ENCODE measurements around the gene EFNA4.

Gene EFNA4, protein sequence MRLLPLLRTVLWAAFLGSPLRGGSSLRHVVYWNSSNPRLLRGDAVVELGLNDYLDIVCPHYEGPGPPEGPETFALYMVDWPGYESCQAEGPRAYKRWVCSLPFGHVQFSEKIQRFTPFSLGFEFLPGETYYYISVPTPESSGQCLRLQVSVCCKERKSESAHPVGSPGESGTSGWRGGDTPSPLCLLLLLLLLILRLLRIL

DNA sequence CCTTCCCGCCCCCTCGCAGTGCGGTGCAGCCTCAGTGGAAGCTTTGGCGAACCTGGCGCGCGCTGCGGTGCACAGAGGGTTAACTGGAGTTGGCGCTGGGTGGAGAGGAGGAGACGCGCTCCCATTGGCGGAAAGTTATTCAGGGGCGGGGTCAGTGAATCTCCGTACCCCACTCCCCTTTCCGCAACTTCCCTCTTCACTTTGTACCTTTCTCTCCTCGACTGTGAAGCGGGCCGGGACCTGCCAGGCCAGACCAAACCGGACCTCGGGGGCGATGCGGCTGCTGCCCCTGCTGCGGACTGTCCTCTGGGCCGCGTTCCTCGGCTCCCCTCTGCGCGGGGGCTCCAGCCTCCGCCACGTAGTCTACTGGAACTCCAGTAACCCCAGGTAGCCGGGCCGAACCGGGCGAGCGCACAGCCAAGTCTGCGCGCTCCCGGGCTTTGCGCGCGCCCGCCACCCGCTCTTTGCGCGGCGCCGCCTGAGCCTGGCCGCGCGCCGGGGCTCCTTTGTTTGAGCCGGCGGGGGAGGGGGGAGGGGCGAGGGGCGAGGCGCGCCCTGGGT lies at the start of gene EFNA4:
TSS of gene EFNA4 (plus strand) at position 191 of the 561 bp plus-strand sequence. CDS start at position 275, 84 bp downstream.
- no peak for DNase-seq

DNA sequence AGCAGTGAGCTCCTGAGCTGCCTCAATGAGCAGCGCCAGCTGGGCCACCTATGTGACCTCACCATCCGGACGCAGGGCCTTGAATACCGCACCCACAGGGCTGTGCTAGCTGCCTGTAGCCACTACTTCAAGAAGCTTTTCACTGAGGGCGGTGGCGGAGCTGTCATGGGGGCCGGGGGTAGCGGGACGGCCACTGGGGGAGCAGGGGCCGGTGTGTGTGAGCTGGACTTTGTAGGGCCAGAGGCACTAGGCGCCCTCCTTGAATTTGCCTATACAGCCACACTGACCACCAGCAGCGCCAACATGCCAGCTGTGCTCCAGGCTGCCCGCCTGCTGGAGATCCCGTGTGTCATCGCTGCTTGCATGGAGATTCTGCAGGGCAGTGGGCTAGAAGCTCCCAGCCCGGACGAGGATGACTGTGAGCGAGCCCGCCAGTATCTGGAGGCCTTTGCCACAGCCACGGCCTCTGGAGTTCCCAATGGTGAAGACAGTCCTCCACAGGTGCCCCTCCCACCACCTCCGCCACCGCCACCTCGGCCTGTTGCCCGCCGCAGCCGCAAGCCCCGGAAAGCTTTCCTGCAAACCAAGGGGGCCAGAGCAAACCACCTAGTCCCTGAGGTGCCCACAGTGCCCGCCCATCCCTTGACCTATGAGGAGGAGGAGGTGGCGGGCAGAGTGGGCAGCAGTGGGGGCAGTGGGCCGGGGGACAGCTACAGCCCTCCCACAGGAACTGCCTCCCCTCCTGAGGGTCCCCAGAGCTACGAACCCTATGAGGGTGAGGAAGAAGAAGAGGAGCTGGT lies 48.6 kb upstream of the EFNA4 start:
- no peak for DNase-seq

DNA sequence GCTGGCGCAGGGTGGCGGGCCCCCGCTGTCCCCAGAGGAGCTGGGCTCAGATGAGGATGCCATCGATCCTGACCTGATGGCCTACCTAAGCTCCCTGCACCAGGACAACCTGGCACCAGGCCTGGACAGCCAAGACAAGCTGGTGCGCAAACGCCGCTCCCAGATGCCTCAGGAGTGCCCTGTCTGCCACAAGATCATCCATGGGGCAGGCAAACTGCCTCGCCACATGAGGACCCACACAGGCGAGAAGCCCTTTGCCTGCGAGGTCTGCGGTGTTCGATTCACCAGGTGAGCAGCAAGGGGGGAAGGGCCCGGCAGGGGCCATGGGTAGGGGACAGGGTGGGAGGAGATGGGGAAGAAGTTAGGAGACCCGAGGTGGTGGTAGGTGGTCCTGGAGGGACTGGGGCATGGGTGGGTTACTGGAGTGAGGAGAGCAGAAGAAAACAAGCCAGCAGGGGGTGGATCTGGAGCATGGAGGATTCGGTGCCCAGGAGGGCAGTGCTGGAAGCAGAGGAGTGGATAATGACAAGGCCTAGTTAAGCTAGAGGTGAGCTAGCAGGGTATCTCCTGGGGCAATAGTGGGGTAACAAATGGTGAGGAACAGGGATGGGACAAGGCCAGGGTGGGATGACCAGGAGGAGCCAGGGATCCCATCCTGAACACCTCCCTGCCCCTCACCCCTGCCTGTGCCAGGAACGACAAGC lies 47.9 kb upstream of the EFNA4 start:
- DNase-seq = no peak

DNA sequence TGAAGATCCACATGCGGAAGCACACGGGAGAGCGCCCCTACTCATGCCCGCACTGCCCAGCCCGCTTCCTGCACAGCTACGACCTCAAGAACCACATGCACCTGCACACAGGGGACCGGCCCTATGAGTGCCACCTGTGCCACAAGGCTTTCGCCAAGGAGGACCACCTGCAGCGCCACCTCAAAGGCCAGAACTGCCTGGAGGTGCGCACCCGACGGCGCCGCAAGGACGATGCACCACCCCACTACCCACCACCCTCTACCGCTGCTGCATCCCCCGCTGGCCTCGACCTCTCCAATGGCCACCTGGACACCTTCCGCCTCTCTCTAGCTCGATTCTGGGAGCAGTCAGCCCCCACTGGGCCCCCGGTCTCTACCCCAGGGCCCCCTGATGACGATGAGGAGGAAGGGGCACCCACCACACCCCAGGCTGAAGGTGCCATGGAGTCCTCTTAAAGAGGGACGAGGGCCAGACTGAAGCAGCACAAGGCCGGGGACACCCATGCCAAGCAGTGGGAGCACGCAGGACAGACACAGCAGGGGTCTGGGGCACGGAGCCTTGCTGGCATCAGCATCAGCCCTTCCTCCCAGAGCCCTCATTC lies 47.2 kb upstream of the EFNA4 start:
- DNase-seq = no peak

DNA sequence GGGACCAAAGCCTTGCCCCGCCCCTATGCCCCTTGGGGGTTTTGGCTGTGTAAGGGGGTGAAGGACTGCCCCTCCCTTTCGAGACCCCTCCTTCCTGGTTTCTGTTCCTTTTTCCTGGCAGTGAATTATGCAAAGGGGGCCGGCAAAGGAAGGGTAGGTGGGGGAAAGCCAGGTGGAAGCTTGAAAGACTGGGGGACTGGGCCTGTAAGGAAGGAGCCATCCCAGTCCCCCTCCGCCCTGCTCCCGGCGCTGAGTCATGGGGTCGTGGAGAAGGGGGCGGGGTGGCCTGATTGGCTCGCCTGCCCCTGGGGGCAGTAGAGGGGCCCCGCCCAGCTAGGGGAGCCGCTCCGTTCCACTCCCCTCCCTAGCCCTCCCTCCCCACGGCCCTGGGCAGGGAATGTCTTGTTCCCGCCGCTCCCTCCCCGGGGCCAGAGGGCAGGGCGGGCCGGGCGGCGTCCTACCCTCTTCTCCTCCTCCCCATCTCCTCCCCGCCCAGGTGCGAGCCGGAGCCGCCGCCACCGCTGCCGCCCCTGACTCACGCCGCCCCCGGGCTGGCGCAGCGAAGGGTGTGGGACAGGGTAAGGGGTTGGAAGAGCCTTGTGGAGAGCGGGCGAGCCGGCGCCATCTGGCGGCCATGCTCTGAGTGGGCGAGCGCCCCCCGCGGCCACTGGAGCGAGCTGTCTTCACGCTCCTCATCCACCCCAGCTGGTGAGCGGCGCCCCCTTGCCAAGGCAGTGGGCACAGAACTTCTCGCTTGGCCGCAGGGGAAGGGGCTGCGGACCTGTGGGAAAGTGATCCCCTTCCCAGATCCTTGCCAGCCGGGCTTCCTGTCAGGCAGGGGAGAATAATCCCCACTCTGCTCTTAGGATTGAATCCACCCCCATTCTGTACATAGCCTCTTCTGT lies 46.2 kb upstream of the EFNA4 start:
- no peak for DNase-seq

DNA sequence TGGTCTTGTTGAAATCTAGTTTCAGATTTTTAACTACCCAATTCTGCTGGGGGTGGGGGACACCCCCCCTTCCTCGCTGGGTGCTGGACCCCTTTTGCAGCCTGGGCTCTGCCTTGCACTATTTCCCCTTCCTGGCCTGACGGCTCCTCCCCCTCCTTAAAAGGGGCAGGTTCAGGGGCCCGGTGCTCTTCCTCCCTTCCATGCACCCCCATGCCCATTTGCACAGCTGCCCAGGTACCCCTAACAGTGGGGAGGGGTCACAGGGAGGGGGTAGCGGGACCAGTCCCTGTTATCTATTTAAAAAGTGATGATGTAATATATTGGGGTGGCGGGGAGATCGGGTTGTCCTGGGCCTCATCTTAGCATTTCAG lies 45.6 kb upstream of the EFNA4 start:
- no peak for DNase-seq

DNA sequence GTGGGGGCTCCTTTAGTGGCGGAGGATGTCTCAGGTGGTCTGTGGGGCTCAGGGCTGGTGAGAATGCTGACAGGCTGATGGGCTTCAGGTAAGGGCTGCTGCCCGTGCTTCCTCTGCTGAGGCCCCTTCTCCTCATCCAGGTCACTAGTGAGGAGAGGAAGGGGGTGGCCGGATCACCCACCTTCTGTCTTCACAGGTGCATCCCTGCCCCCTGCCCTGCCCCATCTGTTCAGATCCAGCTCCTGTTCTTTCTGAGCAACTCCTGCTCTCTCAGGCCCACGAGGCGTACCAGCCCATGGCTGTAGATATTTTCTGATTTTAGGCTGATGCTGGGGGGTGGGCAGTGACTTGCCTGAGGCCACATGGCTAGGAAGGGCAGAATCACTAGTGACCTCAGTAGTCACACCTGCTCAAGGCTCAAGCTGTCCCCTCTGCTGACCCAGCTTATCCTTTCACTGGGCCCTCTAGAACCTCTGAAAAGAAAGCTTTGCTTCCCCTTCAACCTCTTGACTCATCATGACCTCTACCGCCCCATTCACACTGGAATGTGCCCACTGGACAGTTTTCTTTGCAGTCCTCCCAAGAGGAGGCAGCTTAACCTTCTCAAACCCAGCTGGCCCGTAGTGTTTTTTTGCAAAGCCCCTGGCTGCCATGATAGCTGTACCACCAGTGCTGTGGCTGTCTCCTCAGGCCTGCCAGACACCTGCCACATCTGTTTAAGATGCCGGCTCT lies 44.8 kb upstream of the EFNA4 start:
- DNase-seq = no peak

DNA sequence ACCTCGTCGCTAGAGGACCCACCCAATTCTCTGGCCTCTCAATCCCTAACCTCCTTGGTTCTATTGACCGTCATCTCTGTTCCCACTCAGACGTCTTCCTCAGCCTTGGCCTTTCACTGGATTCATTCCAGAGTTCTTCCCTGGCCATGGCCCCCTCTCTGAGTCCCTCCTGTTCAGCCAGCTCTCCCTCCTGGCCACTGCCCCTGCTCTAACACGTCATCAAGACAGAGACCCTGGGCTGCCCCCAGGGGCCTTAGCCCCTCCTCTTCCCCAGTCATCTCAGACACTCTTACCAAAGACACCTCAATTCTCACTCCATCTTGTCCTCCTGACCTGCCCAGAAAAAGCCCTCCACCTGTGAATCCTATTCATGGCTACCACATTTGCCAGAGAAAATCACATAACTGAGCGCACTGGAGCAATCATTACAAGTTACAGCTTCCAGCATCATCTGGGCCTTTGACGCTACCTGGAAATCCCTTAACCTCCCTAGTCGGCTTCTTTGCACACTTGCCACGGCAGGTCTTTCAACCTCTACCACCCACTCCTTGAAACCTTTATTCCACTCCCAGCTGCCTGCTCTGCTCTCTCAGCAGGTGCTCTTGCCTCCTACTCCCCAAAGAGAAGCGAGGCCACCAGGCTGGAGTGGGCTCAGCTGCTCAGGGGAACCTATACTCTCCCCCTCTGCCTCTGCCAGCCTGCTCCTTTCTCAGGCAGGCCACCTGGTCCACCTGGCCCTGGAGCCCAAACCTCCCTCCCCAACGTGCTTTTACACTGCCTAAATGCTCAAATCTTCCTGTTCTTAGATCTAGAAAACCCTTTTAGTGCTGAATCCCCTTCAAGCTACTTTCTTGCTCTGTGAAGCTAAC lies 43.9 kb upstream of the EFNA4 start:
- no peak for DNase-seq

DNA sequence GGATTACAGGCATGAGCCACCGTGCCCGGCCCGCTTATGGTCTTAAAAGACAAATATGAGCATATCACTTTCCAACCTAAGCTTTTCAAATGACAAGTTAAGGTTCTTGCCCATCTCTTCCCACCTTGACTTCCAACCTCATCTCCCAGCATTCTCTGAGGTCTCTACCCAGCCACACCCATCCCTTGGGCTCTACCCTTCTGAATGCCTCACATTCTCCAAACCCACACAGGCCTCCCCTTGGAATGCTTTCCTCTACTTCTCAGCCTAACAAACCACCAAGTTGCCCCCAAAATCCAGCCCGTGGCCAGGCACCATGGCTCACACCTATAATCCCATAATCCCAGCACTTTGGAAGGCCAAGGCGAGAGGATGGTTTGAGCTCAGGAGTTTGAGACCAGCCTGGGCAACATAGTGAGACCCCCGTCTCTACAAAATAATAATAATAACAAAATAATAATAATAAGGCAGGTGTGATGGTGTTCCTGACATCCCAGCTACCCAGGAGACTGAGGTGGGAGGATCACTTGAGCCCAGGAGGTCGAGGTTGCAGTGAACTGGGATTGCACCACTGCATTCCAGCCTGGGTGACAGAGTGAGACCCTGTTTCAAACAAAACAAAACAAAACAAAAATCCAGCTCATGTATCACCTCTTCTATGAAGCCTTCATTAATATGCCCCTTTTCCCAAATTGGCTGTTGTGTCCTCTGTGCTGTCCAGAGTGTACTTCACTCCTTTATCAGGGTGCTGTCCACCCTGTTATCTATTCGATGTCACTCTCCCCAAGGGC lies 41.2 kb upstream of the EFNA4 start:
- DNase-seq = no peak

DNA sequence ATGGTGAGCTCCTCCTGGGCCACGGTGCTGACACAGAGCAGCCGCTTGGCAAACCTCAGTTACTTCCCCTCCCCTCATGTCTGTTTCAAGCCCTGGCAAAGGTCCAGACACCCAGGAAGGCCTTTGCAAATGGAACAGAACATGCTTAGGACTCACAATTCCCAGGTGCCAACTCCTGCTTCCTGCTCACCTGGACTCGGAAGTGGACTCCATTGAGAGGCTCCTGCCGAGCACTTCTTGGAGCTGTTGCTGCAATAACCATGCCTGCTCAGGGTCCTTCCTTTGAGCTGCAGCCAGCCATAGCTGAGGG lies 40.7 kb upstream of the EFNA4 start:
- DNase-seq = no peak

DNA sequence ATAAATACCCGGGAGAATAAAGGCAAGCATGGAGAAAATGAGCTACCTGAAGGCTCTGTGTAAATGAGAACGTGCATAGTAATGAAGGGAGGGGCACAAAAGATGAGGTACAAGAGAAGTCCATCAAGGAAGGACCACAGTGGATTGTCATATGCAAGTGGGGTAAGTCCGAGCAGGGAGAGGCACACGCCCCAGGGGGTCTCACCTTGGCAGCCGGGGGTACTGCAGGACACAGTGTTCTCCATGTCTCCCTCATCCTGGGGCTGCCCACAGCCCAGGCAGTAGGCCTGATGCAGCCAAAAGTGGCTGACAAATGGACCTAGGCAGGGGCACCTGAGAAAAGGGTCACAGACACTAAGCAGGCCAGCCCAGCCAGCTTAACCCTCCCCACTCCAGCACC lies 39.9 kb upstream of the EFNA4 start:
- no peak for DNase-seq

DNA sequence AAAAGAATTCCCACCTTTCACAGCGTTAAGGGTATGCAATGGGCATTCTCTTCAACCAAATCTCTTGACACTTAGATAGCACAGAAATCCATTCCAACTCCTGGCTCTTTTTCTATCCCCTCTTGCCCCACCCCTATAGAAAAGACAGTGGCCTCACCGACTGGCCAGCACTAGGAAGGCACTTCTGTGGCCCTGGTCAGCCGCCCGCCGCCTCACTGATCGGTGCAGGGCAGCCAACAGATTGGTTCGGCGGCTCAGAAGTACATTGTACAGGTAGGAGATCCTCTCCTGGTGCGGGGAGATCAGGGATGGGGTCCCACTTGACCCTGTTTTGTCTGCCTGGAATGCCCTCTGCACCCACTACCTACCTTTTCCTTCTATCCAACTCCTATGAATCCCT lies 39.2 kb upstream of the EFNA4 start:
- no peak for DNase-seq

DNA sequence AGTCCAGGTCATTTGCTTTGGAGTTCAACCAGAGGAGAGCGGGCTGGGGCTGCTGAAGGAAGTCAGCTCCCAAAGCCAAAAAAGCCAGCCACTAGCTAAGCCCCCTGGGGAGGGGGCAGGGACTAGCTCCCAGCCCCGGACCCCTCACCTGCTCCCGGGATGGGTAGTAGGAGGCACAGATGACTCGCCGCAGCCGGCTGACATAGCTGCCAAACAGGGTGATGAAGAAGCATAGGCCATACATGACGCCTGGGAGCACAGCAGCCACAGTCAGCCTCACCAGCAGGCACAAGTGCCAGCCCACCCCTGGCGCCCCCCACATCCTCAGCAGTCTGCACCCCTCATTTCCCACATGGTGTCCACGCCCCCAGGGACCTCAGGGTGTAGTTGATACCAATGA lies 37.4 kb upstream of the EFNA4 start:
- DNase-seq = no peak

DNA sequence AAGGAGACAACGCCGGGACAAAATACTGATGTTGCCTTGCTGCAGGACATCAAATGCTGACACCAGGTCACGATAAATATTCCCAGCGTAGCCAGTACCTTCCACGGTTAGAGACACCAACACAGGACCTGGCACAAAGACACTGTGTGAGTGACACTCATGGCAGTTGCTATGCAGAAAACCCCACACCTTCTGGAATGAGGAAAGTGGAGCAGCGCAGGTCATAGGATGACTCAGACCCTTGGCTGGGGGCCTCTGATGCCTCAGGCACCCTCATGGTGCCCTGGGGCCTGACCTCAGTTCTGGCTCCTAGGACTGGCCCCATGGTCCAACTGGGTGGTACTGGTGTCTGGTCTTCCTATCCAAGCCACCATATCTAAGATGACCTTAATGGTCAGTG lies 37.0 kb upstream of the EFNA4 start:
- DNase-seq = no peak

DNA sequence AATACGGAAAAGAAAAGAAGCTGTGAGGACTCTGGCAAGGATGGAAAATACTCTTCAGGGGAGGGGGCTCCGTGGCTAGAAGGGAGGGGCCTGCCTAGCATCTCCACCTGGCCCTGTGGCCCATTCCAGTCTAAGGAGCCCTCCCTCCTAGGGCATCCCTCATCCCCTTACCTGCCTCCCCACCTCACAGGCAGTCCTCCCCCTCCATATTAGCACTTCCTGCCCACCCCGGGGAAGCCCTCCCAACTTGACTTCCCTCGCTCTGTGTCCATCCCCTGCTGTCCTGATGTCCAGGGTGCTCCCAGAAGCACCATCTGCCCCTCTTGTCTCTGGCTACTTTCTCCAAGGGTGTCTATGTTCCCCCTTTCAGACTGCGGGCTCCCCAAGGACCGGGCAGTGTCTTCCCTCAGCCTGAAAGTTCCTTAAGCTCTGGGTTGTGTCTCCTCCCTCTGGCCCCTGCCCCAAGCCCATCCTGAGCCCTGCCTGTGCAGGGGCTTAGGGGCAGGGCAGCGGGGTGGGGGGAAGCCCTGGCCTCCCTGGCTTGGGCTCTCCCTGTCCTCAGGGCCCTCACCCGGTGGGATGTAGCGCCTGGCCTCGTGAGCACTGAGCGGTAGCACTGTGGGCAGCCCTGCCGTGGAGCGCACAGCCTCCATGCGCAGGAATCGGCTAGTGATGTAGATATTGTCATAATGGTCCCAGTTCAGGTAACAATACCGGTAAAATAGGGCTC lies 33.9 kb upstream of the EFNA4 start:
- no peak for DNase-seq

DNA sequence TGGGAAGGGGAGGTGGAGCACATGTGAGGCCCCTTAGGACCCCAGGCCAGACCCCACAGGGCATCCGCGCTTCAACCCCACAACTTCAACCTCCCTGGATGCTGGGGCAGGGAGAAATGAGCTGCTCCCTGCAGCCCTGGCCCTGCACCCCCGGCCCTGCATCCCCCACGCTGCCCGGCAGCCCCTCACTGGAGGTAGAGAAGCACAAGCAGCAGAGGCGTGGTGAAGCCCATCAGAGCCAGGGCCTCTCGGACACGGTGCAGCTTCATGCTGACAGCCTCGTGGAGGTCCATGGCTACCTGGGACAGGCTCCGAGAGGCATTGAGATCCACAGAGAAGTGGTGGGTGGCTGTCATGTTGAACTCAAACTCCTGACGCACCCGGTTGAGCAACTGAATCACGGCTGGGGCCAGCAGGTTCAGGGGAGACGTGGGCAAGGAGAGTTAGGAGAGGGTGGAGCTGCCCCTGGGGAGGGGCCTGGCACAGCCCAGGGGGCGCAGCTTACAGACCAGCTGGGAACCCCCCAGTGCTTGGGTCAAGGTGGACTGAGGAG lies 33.2 kb upstream of the EFNA4 start:
- DNase-seq = no peak

DNA sequence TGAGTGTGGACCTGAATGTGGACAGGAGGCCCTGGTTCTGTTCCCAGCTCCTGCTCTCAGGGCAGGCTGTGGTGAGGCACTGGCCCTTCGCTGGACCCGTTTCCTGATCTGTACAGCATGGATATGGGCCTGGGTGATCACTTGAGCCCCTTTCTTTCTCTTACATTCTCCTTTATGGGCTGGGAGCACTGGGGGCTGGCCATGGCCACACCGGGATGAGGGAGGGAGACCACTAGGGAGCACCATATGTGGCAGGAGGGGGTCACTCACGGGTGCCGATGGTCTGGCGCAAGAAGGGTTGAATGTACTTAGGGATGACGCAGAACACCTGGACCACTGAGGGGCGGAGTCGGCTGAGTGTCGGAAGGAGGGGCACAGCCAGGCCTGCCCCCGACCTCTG lies 32.6 kb upstream of the EFNA4 start:
- DNase-seq = no peak

DNA sequence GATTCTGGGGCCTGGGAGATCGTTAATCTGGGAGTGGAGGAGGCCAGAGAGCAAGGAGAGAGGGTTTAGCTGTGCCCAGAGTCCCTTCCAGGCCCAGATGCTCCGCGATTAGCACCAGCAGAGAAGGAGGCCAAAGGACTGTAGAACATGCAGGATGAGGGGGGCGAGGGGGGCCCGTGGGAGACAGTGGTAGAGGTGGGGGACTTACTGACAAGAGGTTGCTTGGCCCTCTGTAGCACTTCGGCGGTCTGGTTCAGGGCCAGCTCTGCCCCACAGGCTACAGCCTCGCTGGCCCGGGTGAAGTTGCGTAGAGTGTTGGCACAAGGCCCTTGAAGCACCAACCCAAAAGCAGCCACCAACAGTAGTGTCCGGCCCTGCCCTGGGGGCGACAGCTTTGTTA lies 30.7 kb upstream of the EFNA4 start:
- no peak for DNase-seq

DNA sequence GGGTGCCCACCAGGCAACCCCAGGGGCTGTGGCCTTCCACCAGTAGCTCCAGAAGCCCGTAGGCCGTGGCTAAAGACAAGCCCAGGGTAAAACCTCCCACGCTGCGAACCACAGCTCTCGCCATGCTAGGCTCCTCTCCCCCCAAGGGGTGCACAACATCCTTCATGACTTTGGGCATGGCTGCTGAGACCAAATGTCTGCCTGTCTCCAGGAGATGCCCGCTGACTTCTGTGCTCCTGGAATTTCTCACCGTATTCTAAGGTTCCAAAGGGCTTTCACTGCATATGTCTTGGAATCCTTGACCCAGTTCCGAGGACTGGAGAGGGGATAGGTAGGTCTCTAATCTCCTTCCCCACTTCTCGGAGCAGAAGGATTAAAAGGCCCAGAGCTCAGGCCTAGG lies 30.0 kb upstream of the EFNA4 start, which contains the start of the genes DCST1 and DCST2:
TSS of gene DCST1 (plus strand) at position 301 of the 400 bp plus-strand sequence. CDS start 213 bp downstream, outside the sequence.
TSS of gene DCST2 (minus strand) at position 258 of the 400 bp plus-strand sequence. CDS start at position 178, 80 bp downstream.
- no peak for DNase-seq

Measured in NCI-H2081 treated with DMSO at 0.1 percent for 48 hours (cell line).